GM12892 (cell line): Measurements from ENCODE around the gene MYO3B.

Experiments used
- POLR2A ChIP-seq: IDR thresholded peaks from 2 replicates; pipeline ENCODE4 v1.6.1; 2011; ENCODE audit warnings: low read depth, low read length, control low read depth
- POLR2AphosphoS5 ChIP-seq: IDR thresholded peaks from 2 replicates; pipeline ENCODE4 v1.6.1; 2011; ENCODE audit warnings: low read depth, low read length, control low read depth
- TAF1 ChIP-seq: IDR thresholded peaks from 2 replicates; pipeline ENCODE4 v1.6.1; 2011; ENCODE audit warnings: low read depth, mild to moderate bottlenecking, control low read depth, low read length, borderline replicate concordance

- TF ChIP-seq POLR2A (no peak), POLR2AphosphoS5 (no peak), TAF1 (no peak)
Observed at GRCh38 chr2:170322140-170322766, 144.3 kb downstream of the MYO3B start.
